ENCODE data around the gene APBB1.

The APBB1 gene

GRCh38 chr11:6419009-6419631 is at the start of gene APBB1:
Gene APBB1 (minus strand): TSS chr11:6419094. CDS start chr11:6411347, 7,747 bp downstream.
- in situ Hi-C loops (cut with HindIII; ENCODE audit: low sequenced_read_pairs): no loop called here

- in situ Hi-C loops (cut with HindIII; ENCODE audit: low sequenced_read_pairs): no loop called here
Measured at GRCh38 chr11:6459099-6459450, 40.2 kb upstream of the APBB1 start.

- in situ Hi-C loops (cut with HindIII; ENCODE audit: low sequenced_read_pairs): no loop called here
Measured at GRCh38 chr11:6458352-6459098, 39.6 kb upstream of the APBB1 start.

GRCh38 chr11:6457581-6458320 is 38.9 kb upstream of the APBB1 start:
- in situ Hi-C loops (cut with HindIII; ENCODE audit: low sequenced_read_pairs): no loop called here

GRCh38 chr11:6456361-6457073 is 37.6 kb upstream of the APBB1 start:
- in situ Hi-C loops (cut with HindIII; ENCODE audit: low sequenced_read_pairs): no loop called here

- in situ Hi-C loops (cut with HindIII; ENCODE audit: low sequenced_read_pairs): no loop called here
Measured at GRCh38 chr11:6455070-6455469, 36.2 kb upstream of the APBB1 start.

GRCh38 chr11:6453152-6453551 is 34.3 kb upstream of the APBB1 start:
- in situ Hi-C loops (cut with HindIII; ENCODE audit: low sequenced_read_pairs): no loop called here

GRCh38 chr11:6452219-6452618 is 33.3 kb upstream of the APBB1 start:
- in situ Hi-C loops (cut with HindIII; ENCODE audit: low sequenced_read_pairs): no loop called here

GRCh38 chr11:6448574-6448973 is 29.7 kb upstream of the APBB1 start:
- in situ Hi-C loops (cut with HindIII; ENCODE audit: low sequenced_read_pairs): no loop called here

- in situ Hi-C loops (cut with HindIII; ENCODE audit: low sequenced_read_pairs): loop anchor here (5.0 kb wide), 1 partner anchor 56 kb away; no protein-coding TSS in a partner anchor
Measured at GRCh38 chr11:6443269-6444003, 24.5 kb upstream of the APBB1 start.

- in situ Hi-C loops (cut with HindIII; ENCODE audit: low sequenced_read_pairs): loop anchor here (5.0 kb wide), 1 partner anchor 55 kb away; no protein-coding TSS in a partner anchor
Measured at GRCh38 chr11:6442441-6442840, 23.5 kb upstream of the APBB1 start.

GRCh38 chr11:6440906-6441358 is 22.0 kb upstream of the APBB1 start, which contains the start of gene HPX:
Gene HPX (minus strand): TSS chr11:6440987. CDS start chr11:6440963, 24 bp downstream.
- in situ Hi-C loops (cut with HindIII; ENCODE audit: low sequenced_read_pairs): loop anchor here (5.0 kb wide), 1 partner anchor 54 kb away; no protein-coding TSS in a partner anchor

GRCh38 chr11:6438979-6439571 is 20.2 kb upstream of the APBB1 start:
- in situ Hi-C loops (cut with HindIII; ENCODE audit: low sequenced_read_pairs): no loop called here

- in situ Hi-C loops (cut with HindIII; ENCODE audit: low sequenced_read_pairs): no loop called here
Measured at GRCh38 chr11:6437993-6438392, 19.1 kb upstream of the APBB1 start.

GRCh38 chr11:6437423-6437822 is 18.5 kb upstream of the APBB1 start:
- in situ Hi-C loops (cut with HindIII; ENCODE audit: low sequenced_read_pairs): no loop called here

- in situ Hi-C loops (cut with HindIII; ENCODE audit: low sequenced_read_pairs): no loop called here
Measured at GRCh38 chr11:6433998-6434660, 15.2 kb upstream of the APBB1 start.

- in situ Hi-C loops (cut with HindIII; ENCODE audit: low sequenced_read_pairs): no loop called here
Measured at GRCh38 chr11:6431861-6432260, 13.0 kb upstream of the APBB1 start.

- in situ Hi-C loops (cut with HindIII; ENCODE audit: low sequenced_read_pairs): no loop called here
Measured at GRCh38 chr11:6427516-6427915, 8.6 kb upstream of the APBB1 start.

GRCh38 chr11:6420677-6421076 is 1.8 kb upstream of the APBB1 start:
- in situ Hi-C loops (cut with HindIII; ENCODE audit: low sequenced_read_pairs): no loop called here

Measured in endothelial cell of hepatic sinusoid (primary cell).